Head of caudate nucleus (tissue), 42 donors: ENCODE measurements around the gene RASL12.

Source experiments
- DNase-seq, 42 donors: peaks; one replicate each; pipeline versions ENCODE4 v3.0.0 to v3.0.0-alpha.2; 2020 to 2021; ENCODE audit warnings: mixed read lengths in 7 of 42
- intact Hi-C: fragments of 100-400 bp; cut with DNase I; formaldehyde crosslinking; loops from one replicate; pipeline ENCODE4 v1.15.0; 2022

RASL12 gene

GRCh38 chr15:65067645-65068402, at the start of gene RASL12:
TSS of gene RASL12 (minus strand) at chr15:65067991. CDS start at chr15:65067835, 156 bp downstream.
- peak in 1 of 42 donors; percentile 24 for DNase-seq
- intact Hi-C loops = no loop called here

DNA sequence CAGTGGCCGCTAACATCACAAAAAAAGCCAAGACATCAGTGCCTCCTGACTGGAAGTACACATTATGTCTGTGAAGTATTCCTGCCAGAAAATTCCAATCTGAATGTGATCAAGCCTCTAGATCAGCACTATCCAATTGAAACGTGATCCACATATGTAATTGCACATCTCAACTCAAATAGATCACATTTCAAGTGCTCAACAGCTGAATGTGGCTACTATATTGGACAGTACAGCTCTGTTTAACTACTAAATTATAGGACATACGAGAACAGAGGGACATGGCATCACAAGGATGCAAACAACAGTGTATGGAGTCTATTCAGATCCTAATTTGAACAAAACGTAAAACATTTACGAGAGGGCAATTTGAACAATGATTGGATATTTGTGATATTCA, 47.8 kb upstream of the RASL12 start:
- DNase-seq = no peak
- intact Hi-C loops = no loop called here

DNA sequence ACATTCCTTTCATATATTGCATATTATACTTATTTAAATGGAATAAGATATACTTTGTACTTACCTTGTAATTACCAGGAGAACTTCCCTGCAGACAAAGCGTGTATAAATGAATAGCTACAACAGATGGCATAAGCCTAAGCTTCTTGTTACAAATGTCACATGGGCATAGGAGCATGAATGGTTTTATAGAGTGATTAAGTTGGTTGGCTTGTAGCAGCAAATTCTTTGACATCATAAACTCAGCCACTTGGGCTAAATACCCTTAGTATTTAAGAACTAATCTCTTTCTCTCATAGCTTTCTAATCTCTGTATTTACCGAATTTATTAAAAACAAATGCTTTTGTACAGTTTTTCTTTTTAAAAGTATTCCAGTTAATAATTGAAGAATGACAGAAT, 47.3 kb upstream of the RASL12 start, which contains the start of gene UBAP1L:
Gene UBAP1L, minus strand, starts transcription at position 115 of the 400 bp plus-strand sequence. CDS start 8,985 bp downstream, outside the sequence.
- intact Hi-C loops = no loop called here
- DNase-seq = no peak

DNA sequence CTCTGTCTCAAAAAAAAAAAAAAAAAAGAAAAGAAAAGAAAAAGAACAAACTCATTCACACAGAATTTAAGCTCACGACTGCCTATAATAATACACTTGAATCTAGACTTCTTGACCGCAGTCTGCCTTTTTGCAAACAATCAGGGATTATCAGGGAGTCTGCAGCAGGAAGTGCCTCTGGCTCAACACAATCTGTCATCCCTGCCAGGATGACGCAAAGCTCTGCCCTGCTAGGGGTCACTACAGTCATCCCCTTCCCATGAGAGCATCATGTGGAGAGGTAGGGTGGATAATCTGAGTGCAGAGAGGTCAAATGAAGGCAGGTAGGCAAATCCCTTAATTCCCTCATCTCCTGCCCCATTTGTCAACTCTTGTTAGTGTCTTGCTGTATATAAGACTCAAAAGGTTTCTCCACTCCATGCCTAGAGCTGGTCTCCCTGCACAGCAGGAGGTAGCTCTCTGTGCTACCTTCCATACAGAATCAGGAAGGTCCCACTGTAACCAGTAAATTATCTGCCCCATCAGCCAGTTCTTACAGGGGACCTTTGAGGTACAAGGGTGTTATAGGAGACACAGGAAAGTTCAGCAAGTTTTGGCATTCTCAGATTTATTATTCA, 43.0 kb upstream of the RASL12 start:
- intact Hi-C loops = no loop called here
- no peak for DNase-seq

GRCh38 chr15:65106011-65106590, 38.3 kb upstream of the RASL12 start:
- DNase-seq = no peak
- intact Hi-C loops = loop anchor here (10.0 kb wide), 1 partner anchor 51 kb away; no protein-coding TSS in a partner anchor

GRCh38 chr15:65105038-65105437, 37.2 kb upstream of the RASL12 start:
- no peak for DNase-seq
- intact Hi-C loops = loop anchor here (10.0 kb wide), 1 partner anchor 50 kb away; no protein-coding TSS in a partner anchor

GRCh38 chr15:65102912-65103311, 35.1 kb upstream of the RASL12 start:
- intact Hi-C loops = loop anchor here (10.0 kb wide), 1 partner anchor 48 kb away; no protein-coding TSS in a partner anchor
- DNase-seq = no peak

- no peak for DNase-seq
- intact Hi-C loops = loop anchor here (10.0 kb wide), 1 partner anchor 47 kb away; no protein-coding TSS in a partner anchor
These were observed 34.3 kb upstream of the RASL12 start for GRCh38 chr15:65101891-65102708.

GRCh38 chr15:65101411-65101890, 33.7 kb upstream of the RASL12 start:
- intact Hi-C loops = loop anchor here (10.0 kb wide), 1 partner anchor 47 kb away; no protein-coding TSS in a partner anchor

GRCh38 chr15:65100442-65100841, 32.7 kb upstream of the RASL12 start:
- intact Hi-C loops = loop anchor here (10.0 kb wide), 1 partner anchor 46 kb away; no protein-coding TSS in a partner anchor

More at GRCh38 chr15:65101411-65101890, 33.7 kb upstream of the RASL12 start:
- DNase-seq = peak; percentile 47 to 86 (median 72)

GRCh38 chr15:65099801-65100200, 32.0 kb upstream of the RASL12 start:
- intact Hi-C loops = loop anchor here (10.0 kb wide), 1 partner anchor 45 kb away; no protein-coding TSS in a partner anchor
- peak in 2 of 42 donors; percentile 2 to 7 for DNase-seq

More at GRCh38 chr15:65100442-65100841, 32.7 kb upstream of the RASL12 start:
- DNase-seq = peak in 1 of 42 donors; percentile 10

GRCh38 chr15:65099336-65099735, 31.5 kb upstream of the RASL12 start:
- intact Hi-C loops = no loop called here
- DNase-seq = peak in 2 of 42 donors; percentile 4 to 21

- peak in 2 of 42 donors; percentile 8 to 40 for DNase-seq
- intact Hi-C loops = no loop called here
These were observed 30.0 kb upstream of the RASL12 start for GRCh38 chr15:65097651-65098263.

GRCh38 chr15:65096481-65097385, 28.9 kb upstream of the RASL12 start:
- intact Hi-C loops = no loop called here
- DNase-seq = peak in 3 of 42 donors; percentile 5 to 15 (median 13)

DNA sequence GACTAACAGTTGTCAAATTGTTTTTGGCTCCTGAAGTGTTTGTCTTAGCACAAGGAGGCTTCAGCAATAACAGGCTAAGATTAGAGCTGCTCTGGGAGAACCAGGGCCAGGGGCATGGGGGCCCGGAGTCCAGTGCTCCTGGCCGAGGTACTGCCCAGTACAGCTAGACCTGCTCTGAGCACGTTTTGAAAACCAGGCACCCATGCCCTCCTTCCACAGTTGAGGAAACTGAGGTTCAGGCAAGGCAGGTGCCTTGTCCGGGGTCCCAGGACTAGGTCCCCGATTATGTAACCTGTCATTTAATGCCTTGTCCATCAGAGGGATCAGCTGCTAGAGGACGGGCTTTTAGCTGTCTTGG, 27.9 kb upstream of the RASL12 start:
- peak in 1 of 42 donors; percentile 25 for DNase-seq
- intact Hi-C loops = no loop called here

DNA sequence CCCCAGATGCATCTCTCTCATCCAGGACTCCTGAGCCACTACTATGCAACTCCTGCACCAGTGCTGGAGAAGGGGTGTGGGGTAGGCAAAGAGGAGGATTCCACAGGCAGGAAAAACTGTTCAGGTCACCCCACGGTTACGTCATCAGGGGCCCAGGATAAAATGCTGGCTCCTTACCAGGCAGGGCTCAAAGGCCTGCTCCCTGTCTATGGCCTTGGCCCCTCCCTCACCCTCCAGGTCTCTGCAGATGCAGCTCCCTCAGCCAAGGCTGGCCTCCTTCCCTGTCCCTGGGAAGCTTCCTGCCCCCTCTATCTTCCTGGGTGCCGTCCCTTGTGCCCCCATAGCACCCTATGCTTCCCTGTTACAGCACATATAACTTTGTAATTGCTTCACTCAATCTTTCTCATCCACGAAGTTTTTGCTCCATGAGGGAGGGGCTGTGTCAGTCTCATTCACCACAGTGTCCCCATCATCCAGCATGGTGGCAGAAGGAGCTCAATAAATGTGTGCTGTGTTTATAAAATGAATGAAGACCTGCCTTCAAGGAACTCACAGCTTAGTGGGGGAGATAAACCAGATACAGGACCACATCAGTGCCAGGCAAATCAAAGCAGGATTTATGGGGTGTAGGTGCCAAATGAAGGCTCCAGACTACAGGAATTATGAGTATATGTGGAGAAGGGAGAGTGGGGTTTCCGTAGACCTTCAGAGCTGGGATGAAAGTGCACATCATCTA, 27.4 kb upstream of the RASL12 start:
- intact Hi-C loops = no loop called here
- peak in 3 of 42 donors; percentile 4 to 23 (median 16) for DNase-seq
